IMR-90 (cell line): ENCODE measurements around the gene PTCHD4. TPM values are rescaled to one million over a fixed set of nuclear protein-coding genes. Genes with fewer than 3 reads are reported as not detected.

Source experiments
- ATAC-seq: fragments of 200-7000 bp; cut with Tn5 transposase; 2 replicates; pipeline ENCODE4 v1.9.1; 2020; ENCODE audit warnings: low read depth, mild to moderate bottlenecking, moderate library complexity
- BruUV-seq: library from RNA; stranded (reverse); fragments of 400-500 nt; replicated peaks from 2 replicates; lab custom pipeline; 2021; lab: Mats Ljungman, UMichigan
- CTCF ChIA-PET: fragments of 300-600 bp; formaldehyde crosslinking; extraction: SDS; loops from one replicate; lab custom pipeline; 2021; ENCODE audit warnings: antibody characterized with exemption; lab: Yijun Ruan, JAX
- POLR2A ChIA-PET: fragments of 300-600 bp; sonication (Branson Sonifier 250); formaldehyde crosslinking; loops from one replicate; lab custom pipeline; 2022; ENCODE audit warnings: antibody characterized with exemption; ENCODE audit not compliant: unreplicated experiment; lab: Charles Lee
- DNase-seq: peaks from one replicate; pipeline ENCODE4 v3.0.0; 2013
- H2AFZ ChIP-seq: replicated peaks from 2 replicates; pipeline ENCODE3; 2013; ENCODE audit warnings: low read length, mild to moderate bottlenecking; ENCODE audit not compliant: poor library complexity
- H2AK5ac ChIP-seq: 2 replicates; pipeline ENCODE4 v1.6.1; 2013; ENCODE audit warnings: low read depth, low read length, inconsistent platforms
- H2AK9ac ChIP-seq: replicated peaks from 2 replicates; pipeline ENCODE3; 2013; ENCODE audit warnings: mild to moderate bottlenecking, low read depth, low read length, moderate library complexity; ENCODE audit not compliant: poor library complexity
- H2BK120ac ChIP-seq: 2 replicates; pipeline ENCODE4 v1.6.1; 2013; ENCODE audit warnings: low read depth, low read length, inconsistent platforms
- H2BK15ac ChIP-seq: 3 replicates; pipeline ENCODE4 v1.6.1; 2013; ENCODE audit warnings: low read depth, low read length, inconsistent platforms
- H2BK20ac ChIP-seq: 2 replicates; pipeline ENCODE4 v1.6.1; 2013; ENCODE audit warnings: low read depth, mild to moderate bottlenecking, inconsistent platforms, low read length, moderate library complexity
- H2BK5ac ChIP-seq: 2 replicates; pipeline ENCODE4 v1.6.1; 2013; ENCODE audit warnings: mild to moderate bottlenecking, low read depth, low read length, inconsistent platforms; ENCODE audit not compliant: poor library complexity, severe bottlenecking
- H3K14ac ChIP-seq: replicated peaks from 2 replicates; pipeline ENCODE4 v1.6.1; 2013; ENCODE audit warnings: low read depth, low read length, inconsistent platforms
- H3K18ac ChIP-seq: 2 replicates; pipeline ENCODE4 v1.6.1; 2013; ENCODE audit warnings: low read depth, low read length, control low read depth
- H3K23ac ChIP-seq: 2 replicates; pipeline ENCODE4 v1.6.1; 2013; ENCODE audit warnings: low read depth, low read length, inconsistent platforms
- H3K27ac ChIP-seq: 2 replicates; pipeline ENCODE4 v1.5.1; 2013; ENCODE audit warnings: mild to moderate bottlenecking, control low read depth, low read length; ENCODE audit not compliant: insufficient read depth
- H3K27me3 ChIP-seq: 2 replicates; pipeline ENCODE4 v1.6.1; 2013; ENCODE audit warnings: low read length; ENCODE audit not compliant: control insufficient read depth, insufficient read depth
- H3K36me3 ChIP-seq: 2 replicates; pipeline ENCODE4 v1.6.1; 2013; ENCODE audit warnings: low read length, mixed read lengths; ENCODE audit not compliant: control insufficient read depth, insufficient read depth
- H3K4ac ChIP-seq: 2 replicates; pipeline ENCODE4 v1.6.1; 2013; ENCODE audit warnings: low read depth, low read length, inconsistent platforms
- H3K4me1 ChIP-seq: 2 replicates; pipeline ENCODE4 v1.6.1; 2013; ENCODE audit warnings: low read length, mixed read lengths; ENCODE audit not compliant: control insufficient read depth, insufficient read depth
- H3K4me2 ChIP-seq: 2 replicates; pipeline ENCODE4 v1.6.1; 2013; ENCODE audit warnings: low read depth, mild to moderate bottlenecking, control low read depth, low read length, moderate library complexity
- H3K4me3 ChIP-seq: 2 replicates; pipeline ENCODE4 v1.5.1; 2013; ENCODE audit warnings: low read depth, mild to moderate bottlenecking, control low read depth, low read length, moderate library complexity; ENCODE audit not compliant: insufficient read depth
- H3K56ac ChIP-seq: 2 replicates; pipeline ENCODE4 v1.6.1; 2013; ENCODE audit warnings: low read length, inconsistent platforms; ENCODE audit not compliant: insufficient read depth; ENCODE audit errors: extremely low read depth
- H3K79me1 ChIP-seq, 2 experiments: 2 replicates each; pipeline ENCODE4 v1.6.1; 2013; ENCODE audit warnings: low read length in 2 of 2, inconsistent platforms in 1 of 2, low read depth in 1 of 2
- H3K9ac ChIP-seq: 2 replicates; pipeline ENCODE4 v1.6.1; 2013; ENCODE audit warnings: low read depth, low read length, control low read depth
- H3K9me1 ChIP-seq: 2 replicates; pipeline ENCODE4 v1.6.1; 2013; ENCODE audit warnings: low read length, inconsistent platforms; ENCODE audit not compliant: insufficient read depth
- H3K9me3 ChIP-seq: 2 replicates; pipeline ENCODE4 v1.6.1; 2013; ENCODE audit warnings: low read length; ENCODE audit not compliant: control insufficient read depth, insufficient read depth
- H4K20me1 ChIP-seq: 2 replicates; pipeline ENCODE4 v1.6.1; 2013; ENCODE audit warnings: low read length, inconsistent platforms; ENCODE audit not compliant: insufficient read depth
- H4K5ac ChIP-seq: 2 replicates; pipeline ENCODE4 v1.6.1; 2013; ENCODE audit warnings: mild to moderate bottlenecking, low read depth, low read length, control low read depth
- H4K8ac ChIP-seq, 2 experiments: 2 replicates each; pipeline ENCODE4 v1.6.1; 2013; ENCODE audit warnings: low read depth in 2 of 2, low read length in 2 of 2, control low read depth in 1 of 2, inconsistent platforms in 1 of 2
- H4K91ac ChIP-seq: 2 replicates; pipeline ENCODE4 v1.6.1; 2013; ENCODE audit warnings: low read depth, low read length, inconsistent platforms; ENCODE audit not compliant: insufficient read depth
- BHLHE40 ChIP-seq: fragments of 150-350 bp; IDR thresholded peaks from 2 replicates; pipeline ENCODE4 v1.6.1; 2016; ENCODE audit warnings: mild to moderate bottlenecking, low read depth, low read length
- CEBPB ChIP-seq: IDR thresholded peaks from 2 replicates; pipeline ENCODE4 v1.6.1; 2012; ENCODE audit warnings: low read depth, low read length, improper control_type of control experiment
- CTCF ChIP-seq: conservative IDR thresholded peaks from 2 replicates; pipeline ENCODE4 v1.5.1; 2012; ENCODE audit warnings: mild to moderate bottlenecking, low read depth, low read length, improper control_type of control experiment
- ELK1 ChIP-seq: fragments of 150-350 bp; IDR thresholded peaks from 2 replicates; pipeline ENCODE4 v1.6.1; 2016; ENCODE audit warnings: low read depth, mild to moderate bottlenecking, low read length, moderate library complexity, borderline replicate concordance
- FOS ChIP-seq: fragments of 150-350 bp; IDR thresholded peaks from 2 replicates; pipeline ENCODE4 v1.6.1; 2016; ENCODE audit warnings: low read depth, low read length
- MAFK ChIP-seq: IDR thresholded peaks from 2 replicates; pipeline ENCODE4 v1.6.1; 2012; ENCODE audit warnings: low read depth, low read length, improper control_type of control experiment
- MAZ ChIP-seq: IDR thresholded peaks from 2 replicates; pipeline ENCODE4 v1.6.1; 2012; ENCODE audit warnings: low read depth, mild to moderate bottlenecking, low read length, improper control_type of control experiment, moderate library complexity, borderline replicate concordance
- MXI1 ChIP-seq: IDR thresholded peaks from 2 replicates; pipeline ENCODE4 v1.6.1; 2012; ENCODE audit warnings: low read depth, mild to moderate bottlenecking, low read length, moderate library complexity, borderline replicate concordance
- NFE2L2 ChIP-seq: fragments of 150-350 bp; IDR thresholded peaks from 2 replicates; pipeline ENCODE4 v1.6.1; 2016; ENCODE audit warnings: low read depth, mild to moderate bottlenecking, low read length
- POLR2A ChIP-seq: IDR thresholded peaks from 2 replicates; pipeline ENCODE4 v1.6.1; 2012; ENCODE audit warnings: mild to moderate bottlenecking, low read depth, low read length
- RFX5 ChIP-seq: IDR thresholded peaks from 2 replicates; pipeline ENCODE4 v1.8.0; 2012; ENCODE audit warnings: low read depth, mild to moderate bottlenecking, low read length, moderate library complexity
- SMC3 ChIP-seq: fragments of 150-350 bp; IDR thresholded peaks from 2 replicates; pipeline ENCODE4 v1.6.1; 2016; ENCODE audit warnings: low read depth, mild to moderate bottlenecking, antibody characterized with exemption, low read length, moderate library complexity
- USF2 ChIP-seq: fragments of 150-350 bp; IDR thresholded peaks from 2 replicates; pipeline ENCODE4 v1.6.1; 2017; ENCODE audit warnings: mild to moderate bottlenecking, antibody characterized with exemption, low read length, low read depth
- WGBS, 2 experiments: methylation state at CpG; one replicate each; pipeline versions ENCODE4 v1.1.5 to v1.1.7; 2013; ENCODE audit warnings: missing lambda C conversion rate in 2 of 2; ENCODE audit not compliant: insufficient read length in 1 of 2; ENCODE audit errors: extremely low coverage in 2 of 2; 5-methylcytosine and 5-hydroxymethylcytosine counted together
- dilution Hi-C: fragments of 300-500 bp; cut with HindIII; formaldehyde crosslinking; loops from one replicate; pipeline ENCODE4 v1.14.3; 2018; ENCODE audit warnings: low sequenced_read_pairs; ENCODE audit not compliant: unreplicated experiment
- in situ Hi-C: fragments of 300-500 bp; cut with MboI; formaldehyde crosslinking; loops from 3 replicates; pipeline ENCODE4 v1.14.3; 2019; ENCODE audit warnings: low sequenced_read_pairs, inconsistent platforms, mixed read lengths
- intact Hi-C: fragments of 100-400 bp; cut with micrococcal nuclease; formaldehyde crosslinking; loops from 2 replicates; pipeline ENCODE4 v1.10.0; 2022
- polyA plus RNA-seq, 3 experiments: library from polyadenylated mRNA; depleted of rRNA; stranded (reverse); fragments of >200 nt; gene quantifications; 2 replicates each; pipeline ENCODE4 v1.2.3, GENCODE V29; 2012; ENCODE audit warnings: low replicate concordance in 1 of 3
- total RNA-seq: library from RNA; depleted of rRNA; stranded (reverse); fragments of >200 nt; gene quantifications from 2 replicates; pipeline ENCODE4 v1.2.3, GENCODE V29; 2012

The PTCHD4 gene
- total and polyA plus RNA-seq, 2 of the 4 experiments (the other 2 are of a cell fraction): 0.53 to 0.72 TPM

GRCh38 chr6:48080227-48081009 is 30.6 kb downstream of the PTCHD4 start:
- no peak overlapping the region for H4K8ac ChIP-seq
- no peaks in the 10 kb centered on the region for H3K36me3 ChIP-seq
- no peak overlapping the region for H4K91ac ChIP-seq
- H2AK5ac ChIP-seq: no peak overlapping the region
- H4K5ac ChIP-seq: no peak overlapping the region
- no peaks in the 10 kb centered on the region for H3K27me3 ChIP-seq
- no peak overlapping the region for H3K56ac ChIP-seq
- no peak overlapping the region for H3K18ac ChIP-seq
- no peaks in the 10 kb centered on the region for H3K4me1 ChIP-seq
- no peaks in the 10 kb centered on the region for H3K79me1 ChIP-seq
- no peaks in the 10 kb centered on the region for H4K20me1 ChIP-seq
- no peak overlapping the region for H2AK9ac ChIP-seq
- TF ChIP-seq SMC3 (no peak), FOS (no peak), CEBPB (no peak), MXI1 (no peak), NFE2L2 (no peak), CTCF (no peak), MAFK (no peak), USF2 (no peak), POLR2A (no peak), MAZ (no peak), BHLHE40 (no peak), RFX5 (no peak), ELK1 (no peak)
- H3K4me2 ChIP-seq: no peak overlapping the region
- no peak overlapping the region for H3K9ac ChIP-seq
- dilution Hi-C loops (no loop called here), in situ Hi-C loops (no loop called here), intact Hi-C loops (no loop called here)
- no peak overlapping the region for H3K4me3 ChIP-seq
- H3K27ac ChIP-seq: no peak overlapping the region
- DNase-seq (no peak), ATAC-seq (no peak)
- no CpG with 5 or more reads among the region's 4 CpGs for WGBS, 2 experiments
- no peak overlapping the region for H2BK5ac ChIP-seq
- no peaks in the 10 kb centered on the region for H3K9me3 ChIP-seq
- no peak overlapping the region for H2BK20ac ChIP-seq
- H2BK15ac ChIP-seq: no peak overlapping the region
- H2BK120ac ChIP-seq: no peak overlapping the region
- H2AFZ ChIP-seq: no peak overlapping the region
- no peak overlapping the region for H3K4ac ChIP-seq
- no peaks in the 10 kb centered on the region for H3K9me1 ChIP-seq
- CTCF ChIA-PET: no interaction called here
- BruUV-seq: no TSS peak
- H3K14ac ChIP-seq: no peak overlapping the region
- POLR2A ChIA-PET: no interaction called here
- H3K23ac ChIP-seq: no peak overlapping the region
